HG03520 (cell line): ENCODE measurements around the gene CTSZ.
A peak's percentile ranks its signal among the peaks of the same experiment; 100 is the strongest.
"Not testable (repeated sequence)": the region's sequence is repeated elsewhere in the genome, so short reads cannot be mapped to it uniquely, and the experiment has no call there.

Experiments
- ATAC-seq: cut with Tn5 transposase; IDR thresholded peaks from one replicate; pipeline ENCODE4 v1.9.1; 2021; ENCODE audit warnings: mild to moderate bottlenecking, moderate library complexity; ENCODE audit not compliant: unreplicated experiment

Gene CTSZ

GRCh38 chr20:58982406-58983114, 24.5 kb downstream of the CTSZ start:
- ATAC-seq, result no peak

- ATAC-seq, result peak; percentile 3
Measured at GRCh38 chr20:58981628-58982364, 25.3 kb downstream of the CTSZ start.

GRCh38 chr20:58980711-58981627, 26.1 kb downstream of the CTSZ start, which contains the start of gene NELFCD:
Gene NELFCD, plus strand, starts transcription at chr20:58981256. Its CDS starts 54 bp downstream, at chr20:58981310.
- peak; percentile 68 for ATAC-seq

- ATAC-seq, result no peak
Measured at GRCh38 chr20:58978351-58979190, 28.5 kb downstream of the CTSZ start.

GRCh38 chr20:58976061-58976730, 30.9 kb downstream of the CTSZ start:
- ATAC-seq, result no peak

- ATAC-seq, result no peak
Measured at GRCh38 chr20:58975353-58975752, 31.7 kb downstream of the CTSZ start.

GRCh38 chr20:58973866-58974265, 33.2 kb downstream of the CTSZ start:
- no peak for ATAC-seq

- no peak for ATAC-seq
Measured at GRCh38 chr20:58973179-58973578, 33.9 kb downstream of the CTSZ start.

GRCh38 chr20:58971429-58971828, 35.6 kb downstream of the CTSZ start:
- ATAC-seq, result no peak

GRCh38 chr20:58970146-58970545, 36.9 kb downstream of the CTSZ start:
- ATAC-seq, result no peak

GRCh38 chr20:58969439-58969838, 37.6 kb downstream of the CTSZ start:
- ATAC-seq, result no peak

GRCh38 chr20:58967652-58968429, 39.2 kb downstream of the CTSZ start:
- ATAC-seq, result no peak

GRCh38 chr20:58965270-58966064, 41.6 kb downstream of the CTSZ start:
- ATAC-seq, result no peak

- ATAC-seq, result not testable (repeated sequence)
Measured at GRCh38 chr20:58963922-58964321, 43.1 kb downstream of the CTSZ start.

GRCh38 chr20:58963060-58963584, 43.9 kb downstream of the CTSZ start:
- ATAC-seq, result no peak

- no peak for ATAC-seq
Measured at GRCh38 chr20:58959652-58960051, 47.4 kb downstream of the CTSZ start.

GRCh38 chr20:58956078-58956477, 51.0 kb downstream of the CTSZ start:
- ATAC-seq, result no peak

- no peak for ATAC-seq
Measured at GRCh38 chr20:58953050-58953449, 54.0 kb downstream of the CTSZ start.
